Measurements from ENCODE around the gene MUTYH.
"Not testable (repeated sequence)": the region's sequence is repeated elsewhere in the genome, so short reads cannot be mapped to it uniquely, and the experiment has no call there.

Gene MUTYH

DNA sequence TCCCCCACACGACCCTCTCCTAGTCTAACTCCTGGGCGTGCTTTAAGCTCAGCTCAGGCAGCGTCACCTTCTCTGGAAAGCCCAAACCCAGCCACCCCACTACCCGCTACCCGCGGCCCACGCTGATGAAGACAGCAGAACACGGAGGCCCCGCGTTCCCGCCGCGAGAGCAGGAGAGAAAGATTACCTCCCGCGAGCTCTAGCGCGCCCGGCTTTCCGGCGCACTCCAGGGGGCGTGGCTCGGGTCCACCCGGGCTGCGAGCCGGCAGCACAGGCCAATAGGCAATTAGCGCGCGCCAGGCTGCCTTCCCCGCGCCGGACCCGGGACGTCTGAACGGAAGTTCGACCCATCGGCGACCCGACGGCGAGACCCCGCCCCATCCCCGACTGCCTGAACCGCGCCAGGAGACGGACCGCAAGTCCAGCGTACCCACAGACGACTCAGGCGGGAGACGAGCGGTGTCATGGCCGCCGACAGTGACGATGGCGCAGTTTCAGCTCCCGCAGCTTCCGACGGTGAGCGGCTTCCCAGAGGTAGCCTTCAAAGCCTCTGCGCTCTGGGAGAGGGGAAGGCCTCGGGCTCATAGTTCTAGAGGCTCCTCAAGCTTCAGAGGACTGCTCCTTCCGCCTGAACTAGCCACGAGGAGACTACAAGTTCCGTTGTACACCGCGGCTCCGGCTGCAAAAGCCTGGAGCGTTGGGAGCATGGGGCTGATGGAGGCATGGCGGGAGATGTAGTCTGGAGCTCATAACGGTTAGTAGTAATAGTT is at the start of gene MUTYH, which contains the start of gene TOE1:
MUTYH (minus strand) TSS at position 652 of the 770 bp plus-strand sequence. CDS start 5,935 bp downstream, outside the sequence.
TOE1 (plus strand) TSS at position 382 of the 770 bp plus-strand sequence; CDS start at position 465, 83 bp downstream.
- in situ Hi-C loops (cut with HindIII; ENCODE audit: low sequenced_read_pairs) = no loop called here

DNA sequence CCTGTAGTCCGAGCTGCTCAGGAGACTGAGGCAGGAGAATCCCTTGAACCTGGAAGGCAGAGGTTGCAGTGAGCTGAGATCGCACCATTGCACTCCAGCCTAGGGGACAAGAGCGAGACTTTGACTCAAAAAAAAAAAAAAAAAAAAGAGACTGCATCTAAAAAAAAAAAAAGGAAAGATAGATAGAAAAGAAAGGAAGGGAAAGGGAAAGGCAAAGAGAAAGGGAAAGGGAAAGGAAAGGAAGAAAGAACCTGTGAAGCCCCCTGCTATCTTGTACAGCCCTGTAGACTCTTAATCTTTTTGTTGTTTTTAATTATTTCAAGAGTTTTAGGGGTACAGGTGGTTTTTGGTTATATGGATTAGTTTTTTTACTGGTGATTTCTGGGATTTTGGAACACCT is 46.0 kb upstream of the MUTYH start:
- in situ Hi-C loops (cut with HindIII; ENCODE audit: low sequenced_read_pairs) = no loop called here

DNA sequence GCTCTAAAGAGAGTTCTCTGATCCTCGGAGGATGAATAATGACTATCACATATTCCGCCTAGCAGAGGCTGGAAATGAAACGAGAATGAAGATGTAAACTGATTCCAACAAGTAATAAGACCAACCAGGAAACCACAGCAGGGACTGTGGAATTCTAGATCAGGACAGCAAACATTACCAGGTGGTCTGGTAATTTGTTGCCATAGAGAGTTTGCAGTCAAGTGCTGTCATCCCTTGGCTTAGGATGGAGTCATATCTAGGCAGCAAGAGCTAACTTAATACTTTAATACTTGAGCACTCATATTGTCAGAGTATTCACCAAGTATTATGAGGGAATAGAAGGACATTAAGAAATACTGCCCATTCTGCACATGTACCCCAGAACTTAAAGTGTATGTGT is 45.1 kb upstream of the MUTYH start:
- in situ Hi-C loops (cut with HindIII; ENCODE audit: low sequenced_read_pairs) = no loop called here

DNA sequence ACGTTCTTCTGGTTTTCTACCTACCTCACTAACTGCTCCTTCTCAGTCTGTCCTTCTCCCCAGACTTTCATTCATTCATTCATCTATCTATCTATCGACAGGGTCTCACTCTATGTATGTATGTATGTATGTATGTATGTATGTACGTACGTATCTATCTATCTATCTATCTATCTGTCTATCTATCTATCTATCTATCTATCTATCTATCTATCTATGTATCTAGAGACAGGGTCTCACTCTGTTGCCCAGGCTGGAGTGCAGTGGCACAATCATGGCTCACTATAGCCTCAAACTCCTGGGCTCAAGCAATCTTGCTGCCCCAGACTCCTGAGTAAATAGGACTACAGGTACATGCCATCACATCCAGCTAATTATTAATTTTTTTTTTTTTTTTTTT is 44.0 kb upstream of the MUTYH start:
- in situ Hi-C loops (cut with HindIII; ENCODE audit: low sequenced_read_pairs) = not testable (repeated sequence)

DNA sequence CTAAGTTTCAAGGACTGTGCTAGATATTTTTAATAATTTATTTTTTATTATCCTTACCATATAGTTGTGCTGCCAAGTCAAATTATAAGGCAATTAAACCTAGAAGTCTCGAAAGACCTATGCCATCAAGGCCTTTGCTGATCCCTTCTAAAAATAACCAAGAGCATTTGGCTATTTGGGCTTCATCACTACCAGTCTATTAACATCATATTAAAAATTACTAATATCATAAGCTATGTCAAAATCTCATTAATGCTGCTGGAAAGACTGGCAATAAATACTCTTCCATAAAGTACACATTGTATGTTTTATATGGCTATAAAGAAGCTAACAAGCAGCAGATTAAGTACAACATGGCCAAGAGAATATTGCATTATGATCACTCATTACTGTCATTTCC is 43.0 kb upstream of the MUTYH start:
- in situ Hi-C loops (cut with HindIII; ENCODE audit: low sequenced_read_pairs) = no loop called here

DNA sequence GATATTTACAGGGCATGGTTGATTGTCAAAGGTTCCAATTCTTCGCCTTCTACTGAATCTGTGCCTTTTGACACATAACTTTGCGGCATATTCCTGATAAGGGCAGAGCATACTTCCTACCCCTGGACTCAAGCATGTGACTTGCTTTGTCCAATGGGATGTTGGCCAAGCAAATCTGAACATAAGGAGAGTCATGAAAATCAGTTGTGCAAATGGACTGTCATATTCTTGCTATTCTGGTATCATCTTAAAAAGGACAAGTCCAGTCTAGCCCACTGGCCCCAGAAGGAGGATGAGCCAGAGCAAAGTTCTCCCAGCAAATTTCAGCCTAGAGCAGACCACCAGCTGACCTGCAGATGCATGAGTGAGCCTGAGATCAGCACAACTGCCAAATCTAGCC is 41.0 kb upstream of the MUTYH start:
- in situ Hi-C loops (cut with HindIII; ENCODE audit: low sequenced_read_pairs) = no loop called here

- in situ Hi-C loops (cut with HindIII; ENCODE audit: low sequenced_read_pairs) = no loop called here
These were observed 40.5 kb upstream of the MUTYH start for GRCh38 chr1:45380730-45381129.

DNA sequence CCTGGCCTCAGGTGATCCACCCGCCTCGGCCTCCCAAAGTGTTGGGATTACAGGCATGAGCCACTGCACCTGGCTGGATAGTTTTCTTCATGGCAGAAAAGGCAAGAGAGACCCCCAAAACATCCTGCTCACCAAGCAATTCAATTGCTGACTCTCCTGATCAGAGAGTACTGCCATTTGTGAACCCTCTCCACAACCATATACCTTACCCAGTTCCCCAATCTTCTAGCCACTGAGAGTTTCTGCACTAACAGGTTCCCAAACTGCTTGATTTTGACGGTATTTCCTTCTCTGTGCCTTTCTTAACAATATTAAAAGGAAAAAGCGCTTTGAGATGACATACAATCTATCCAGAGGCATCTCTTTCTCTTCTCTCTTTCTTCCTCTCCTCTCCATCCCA is 39.9 kb upstream of the MUTYH start:
- in situ Hi-C loops (cut with HindIII; ENCODE audit: low sequenced_read_pairs) = no loop called here

DNA sequence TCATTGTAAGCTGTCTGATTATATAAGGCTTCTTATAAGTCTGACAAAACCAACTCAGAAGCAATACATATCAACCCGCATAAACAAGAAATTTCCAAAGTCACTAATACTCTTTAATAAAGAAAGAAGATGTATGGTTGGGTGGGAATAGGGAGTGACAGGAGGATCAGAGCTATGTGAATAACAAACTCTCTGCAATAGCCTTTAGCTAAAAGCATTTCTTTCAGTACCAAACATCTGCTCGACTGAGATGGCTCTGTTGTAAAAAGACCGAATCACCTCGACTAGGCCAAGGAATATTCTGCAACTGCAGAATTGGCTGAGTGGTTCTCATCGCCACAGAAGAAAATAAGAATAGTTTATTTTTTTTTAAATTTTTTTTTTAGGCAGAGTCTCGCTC is 39.3 kb upstream of the MUTYH start:
- in situ Hi-C loops (cut with HindIII; ENCODE audit: low sequenced_read_pairs) = no loop called here

DNA sequence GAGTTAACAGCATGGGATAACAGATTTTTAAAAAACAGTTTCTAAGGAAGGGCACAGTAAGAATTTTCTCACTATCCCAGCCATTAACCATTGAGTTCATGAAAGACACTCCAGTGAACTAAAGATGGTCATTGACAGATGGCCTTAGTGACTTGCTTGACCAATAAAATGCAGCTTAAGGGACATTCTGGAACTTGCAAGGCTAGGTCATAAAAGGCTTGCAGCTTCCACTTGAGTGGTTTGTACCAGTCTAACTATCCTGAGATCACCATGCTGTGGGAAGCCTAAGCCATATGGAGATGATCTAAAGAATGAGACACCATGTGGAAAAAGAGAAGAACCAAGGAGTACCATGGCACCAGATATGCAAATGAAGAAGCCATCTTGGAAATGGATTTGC is 37.9 kb upstream of the MUTYH start:
- in situ Hi-C loops (cut with HindIII; ENCODE audit: low sequenced_read_pairs) = no loop called here

- in situ Hi-C loops (cut with HindIII; ENCODE audit: low sequenced_read_pairs) = no loop called here
These were observed 35.2 kb upstream of the MUTYH start for GRCh38 chr1:45375104-45376090.

DNA sequence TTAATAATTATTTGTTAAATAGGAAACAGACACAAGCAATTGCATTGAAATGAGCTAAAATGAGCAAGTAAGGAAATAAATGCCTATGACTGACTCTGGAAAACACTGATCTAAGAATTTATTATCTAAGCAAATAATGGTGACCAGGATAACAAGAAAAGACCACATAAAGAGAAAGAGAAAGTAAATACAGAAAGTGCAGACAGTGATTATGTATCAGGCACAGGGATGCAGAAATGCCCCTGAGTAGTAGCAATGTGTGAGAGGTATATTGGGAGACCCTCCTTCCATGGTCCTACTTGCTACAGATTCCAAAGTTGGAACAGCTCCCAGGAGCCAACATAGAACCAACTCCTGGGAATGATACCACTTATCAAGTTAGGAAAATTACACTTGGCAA is 33.3 kb upstream of the MUTYH start:
- in situ Hi-C loops (cut with HindIII; ENCODE audit: low sequenced_read_pairs) = no loop called here

- in situ Hi-C loops (cut with HindIII; ENCODE audit: low sequenced_read_pairs) = no loop called here
These were observed 30.3 kb upstream of the MUTYH start for GRCh38 chr1:45370575-45370974.

GRCh38 chr1:45365051-45365450 is 24.8 kb upstream of the MUTYH start:
- in situ Hi-C loops (cut with HindIII; ENCODE audit: low sequenced_read_pairs) = no loop called here

- in situ Hi-C loops (cut with HindIII; ENCODE audit: low sequenced_read_pairs) = loop anchor here (5.0 kb wide), 1 partner anchor 83 kb away; no protein-coding TSS in a partner anchor
These were observed 24.1 kb upstream of the MUTYH start for GRCh38 chr1:45364294-45364693.

GRCh38 chr1:45360981-45361380 is 20.7 kb upstream of the MUTYH start:
- in situ Hi-C loops (cut with HindIII; ENCODE audit: low sequenced_read_pairs) = loop anchor here (5.0 kb wide), 1 partner anchor 86 kb away; no protein-coding TSS in a partner anchor

DNA sequence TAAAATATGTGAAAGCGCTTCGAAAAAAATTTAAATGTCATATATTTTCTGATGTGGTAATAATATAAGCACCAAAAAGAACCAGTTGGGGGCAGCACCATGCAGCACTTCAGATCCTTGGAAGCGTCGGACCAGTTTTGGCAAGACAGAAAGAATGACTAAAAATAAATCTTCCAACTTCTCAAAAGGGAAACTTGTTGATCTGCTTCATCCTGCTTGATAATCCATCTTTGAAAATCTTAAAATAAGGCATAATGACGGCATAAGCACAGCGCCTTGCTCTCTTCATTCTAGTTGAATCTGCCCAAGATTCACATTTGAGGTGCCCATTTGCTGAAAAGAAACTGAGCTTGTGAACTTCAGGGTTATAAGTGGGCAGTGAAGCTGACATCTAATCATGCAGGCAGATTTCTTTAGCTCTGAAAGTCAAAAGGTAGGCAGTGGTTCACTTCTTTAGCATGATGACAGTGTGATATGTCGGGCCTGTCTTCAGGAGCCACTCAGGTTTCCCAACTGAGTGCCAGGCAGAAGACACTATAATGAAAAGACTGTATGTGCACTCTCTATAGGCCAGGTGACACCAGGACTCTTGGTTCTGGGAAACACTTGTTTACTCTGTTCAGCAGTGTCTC is 19.8 kb upstream of the MUTYH start:
- in situ Hi-C loops (cut with HindIII; ENCODE audit: low sequenced_read_pairs) = loop anchor here (5.0 kb wide), 1 partner anchor 87 kb away; no protein-coding TSS in a partner anchor

DNA sequence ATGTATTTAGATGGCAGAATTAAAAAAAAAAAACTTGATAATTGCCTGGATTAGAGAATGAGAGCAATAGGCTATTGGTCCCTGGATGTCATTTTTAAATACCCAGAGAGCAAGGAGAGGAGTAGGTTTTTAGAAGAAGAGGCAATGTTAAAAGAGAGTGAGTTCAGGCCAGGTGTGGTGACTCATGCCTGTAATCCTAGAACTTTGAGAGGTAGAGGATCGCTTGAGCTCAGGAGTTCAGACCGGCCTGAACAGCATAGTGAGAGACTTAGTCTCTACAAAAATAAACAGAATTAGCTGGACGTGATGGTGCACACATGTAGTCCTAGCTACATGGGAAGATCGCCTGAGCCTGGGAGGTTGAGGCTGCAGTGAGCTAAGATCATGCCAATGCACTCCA is 15.9 kb upstream of the MUTYH start:
- in situ Hi-C loops (cut with HindIII; ENCODE audit: low sequenced_read_pairs) = no loop called here

- in situ Hi-C loops (cut with HindIII; ENCODE audit: low sequenced_read_pairs) = no loop called here
These were observed 15.4 kb upstream of the MUTYH start for GRCh38 chr1:45355683-45356082.

- in situ Hi-C loops (cut with HindIII; ENCODE audit: low sequenced_read_pairs) = no loop called here
These were observed 14.6 kb upstream of the MUTYH start for GRCh38 chr1:45354838-45355237.

DNA sequence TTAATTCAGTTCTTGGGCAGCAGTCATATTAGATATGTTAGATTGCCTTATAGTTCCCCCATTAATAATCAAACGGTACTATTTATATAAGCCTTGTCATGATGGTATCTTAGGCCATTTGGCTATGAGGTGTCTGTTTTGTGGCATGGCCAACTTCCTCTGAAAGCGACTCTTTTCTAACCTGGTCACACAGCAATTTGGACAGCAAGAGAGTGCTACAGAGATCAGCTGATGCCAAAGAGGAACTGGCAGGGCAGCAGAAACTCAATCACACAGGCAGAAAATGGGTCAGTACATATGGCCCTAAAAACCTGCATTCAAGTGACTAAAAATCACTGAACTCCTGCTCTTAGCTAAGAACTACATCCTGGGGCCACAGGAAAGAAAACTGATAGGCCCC is 13.4 kb upstream of the MUTYH start:
- in situ Hi-C loops (cut with HindIII; ENCODE audit: low sequenced_read_pairs) = no loop called here

All from endothelial cell of hepatic sinusoid (primary cell).